ENCODE measurements around the gene ABCC3.

Gene ABCC3

GRCh38 chr17:50685691-50686493, 51.2 kb downstream of the ABCC3 start:
- no peak for DNase-seq

GRCh38 chr17:50686494-50687199, 52.0 kb downstream of the ABCC3 start:
- DNase-seq = no peak

GRCh38 chr17:50687200-50688066, 52.8 kb downstream of the ABCC3 start:
- DNase-seq = no peak

GRCh38 chr17:50688245-50688644, 53.6 kb downstream of the ABCC3 start:
- DNase-seq = no peak

- no peak for DNase-seq
Measured at GRCh38 chr17:50689251-50689650, 54.6 kb downstream of the ABCC3 start.

- no peak for DNase-seq
Measured at GRCh38 chr17:50689956-50690886, 55.5 kb downstream of the ABCC3 start.

- no peak for DNase-seq
Measured at GRCh38 chr17:50690887-50691549, 56.3 kb downstream of the ABCC3 start.

GRCh38 chr17:50691550-50692447, 57.1 kb downstream of the ABCC3 start:
- no peak for DNase-seq

- no peak for DNase-seq
Measured at GRCh38 chr17:50692448-50693035, 57.9 kb downstream of the ABCC3 start.

GRCh38 chr17:50693036-50693682, 58.5 kb downstream of the ABCC3 start:
- DNase-seq = no peak

GRCh38 chr17:50696365-50696879, 61.7 kb downstream of the ABCC3 start:
- no peak for DNase-seq

GRCh38 chr17:50697062-50697461, 62.4 kb downstream of the ABCC3 start:
- no peak for DNase-seq

- no peak for DNase-seq
Measured at GRCh38 chr17:50697663-50698272, 63.1 kb downstream of the ABCC3 start.

- DNase-seq = no peak
Measured at GRCh38 chr17:50699410-50699809, 64.7 kb downstream of the ABCC3 start.

- no peak for DNase-seq
Measured at GRCh38 chr17:50703162-50703561, 68.5 kb downstream of the ABCC3 start.

- peak; percentile 86 for DNase-seq
Measured at GRCh38 chr17:50707289-50708049, 72.8 kb downstream of the ABCC3 start, which contains the start of gene ANKRD40. ANKRD40 (minus strand) TSS chr17:50707914; CDS start chr17:50707654, 260 bp downstream.

GRCh38 chr17:50708050-50709000, 73.6 kb downstream of the ABCC3 start:
- DNase-seq = peak; percentile 33

All from NCI-H1436 treated with DMSO at 0.1 percent for 48 hours (cell line).